ENCODE measurements around the gene TSSK3.
"Not testable (repeated sequence)": the region's sequence is repeated elsewhere in the genome, so short reads cannot be mapped to it uniquely, and the experiment has no call there.

The TSSK3 gene

GRCh38 chr1:32365445-32365844 lies 3.1 kb downstream of the TSSK3 start:
- DNase-seq = no peak

- no peak for DNase-seq
These were observed 5.7 kb downstream of the TSSK3 start for GRCh38 chr1:32367912-32368635.

GRCh38 chr1:32372149-32372756 lies 9.9 kb downstream of the TSSK3 start:
- DNase-seq = no peak

- no peak for DNase-seq
These were observed 11.8 kb downstream of the TSSK3 start for GRCh38 chr1:32373996-32374592.

GRCh38 chr1:32376199-32376598 lies 13.9 kb downstream of the TSSK3 start:
- no peak for DNase-seq

- DNase-seq = no peak
These were observed 15.3 kb downstream of the TSSK3 start for GRCh38 chr1:32377541-32378220.

- no peak for DNase-seq
These were observed 17.7 kb downstream of the TSSK3 start for GRCh38 chr1:32380057-32380456.

- DNase-seq = no peak
These were observed 24.5 kb downstream of the TSSK3 start for GRCh38 chr1:32386676-32387392.

- no peak for DNase-seq
These were observed 26.3 kb downstream of the TSSK3 start for GRCh38 chr1:32388641-32389040.

GRCh38 chr1:32390904-32391870 lies 28.8 kb downstream of the TSSK3 start:
- DNase-seq = no peak

GRCh38 chr1:32392325-32392724 lies 30.0 kb downstream of the TSSK3 start:
- no peak for DNase-seq

GRCh38 chr1:32393136-32393535 lies 30.8 kb downstream of the TSSK3 start:
- DNase-seq = no peak

GRCh38 chr1:32393832-32394140 lies 31.4 kb downstream of the TSSK3 start:
- DNase-seq = peak; percentile 44

- peak; percentile 98 for DNase-seq
These were observed 32.0 kb downstream of the TSSK3 start, which contains the start of gene BSDC1 for GRCh38 chr1:32394141-32394889. Gene BSDC1 (minus strand): TSS chr1:32394441. CDS start chr1:32394414, 27 bp downstream.

- DNase-seq = no peak
These were observed 32.6 kb downstream of the TSSK3 start for GRCh38 chr1:32394890-32395432.

GRCh38 chr1:32396524-32396923 lies 34.2 kb downstream of the TSSK3 start:
- DNase-seq = not testable (repeated sequence)

- no peak for DNase-seq
These were observed 36.1 kb downstream of the TSSK3 start for GRCh38 chr1:32398401-32398800.

- DNase-seq = no peak
These were observed 37.5 kb downstream of the TSSK3 start for GRCh38 chr1:32399843-32400242.

- DNase-seq = peak; percentile 56
These were observed 38.7 kb downstream of the TSSK3 start for GRCh38 chr1:32400876-32401631.

- DNase-seq = no peak
These were observed 42.6 kb downstream of the TSSK3 start for GRCh38 chr1:32404946-32405345.

Measured in stimulated activated CD4-positive, alpha-beta T cell treated with anti-CD3 and anti-CD28 coated beads, Interleukin-4, amount 100 ng/mL, for 1 hour (primary cell).